ENCODE measurements around the gene KCNJ15. TPM values are rescaled to one million over a fixed set of nuclear protein-coding genes. Genes with fewer than 3 reads are reported as not detected.

The KCNJ15 gene
- polyA plus RNA-seq, 2 of the 4 experiments (the other 2 are of a cell fraction): 0.19 to 0.30 TPM

DNA sequence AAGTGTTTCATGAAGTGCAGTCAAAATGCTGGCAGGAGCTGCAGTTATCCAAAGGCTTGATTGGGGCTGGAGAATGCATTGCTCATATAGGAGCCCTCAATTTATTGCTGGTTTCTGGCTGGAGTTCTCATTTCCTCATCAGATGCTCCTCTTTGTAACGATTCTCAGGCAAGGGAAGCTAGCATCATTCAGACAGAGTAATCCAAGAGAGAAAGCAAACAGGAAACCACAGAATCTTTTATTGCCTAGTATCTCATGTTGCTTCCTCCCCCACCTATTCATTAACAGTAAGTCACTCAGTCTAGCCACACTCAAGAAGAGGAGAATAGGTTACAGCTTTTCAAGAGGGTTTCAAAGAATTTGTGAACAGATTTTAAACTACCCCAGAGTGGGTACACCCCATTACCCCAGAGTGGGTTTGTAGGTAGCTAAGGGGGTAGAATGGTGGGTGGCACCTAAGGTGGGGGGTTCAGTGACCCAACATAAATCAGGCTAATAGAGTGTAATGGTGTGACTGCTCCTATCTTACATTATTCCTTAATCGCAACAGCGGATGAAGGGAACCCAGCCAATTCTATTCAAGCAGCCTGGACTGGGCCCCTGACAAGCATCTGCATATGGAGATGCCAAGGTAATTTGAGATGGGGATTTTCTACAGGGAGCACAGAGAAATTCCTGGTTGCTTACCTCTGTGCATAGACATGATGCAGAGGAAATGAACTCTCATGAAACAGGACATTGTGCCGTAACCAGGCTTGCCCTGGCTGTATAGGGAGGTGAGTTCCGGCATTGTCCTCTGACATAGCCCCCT, 67.1 kb downstream of the KCNJ15 start:
- CTCF ChIA-PET: interaction anchor here (1.2 to 1.5 kb wide), 2 partner anchors 29 to 407 kb away, joined by 4 read pairs; no protein-coding TSS in a partner anchor
- no peak for FAIRE-seq
- TF ChIP-seq HEYL (CRISPR knock-in tag; IDR thresholded peaks at IDR 0.05) (no peak), EHMT2 (IDR thresholded peaks at IDR 0.05; ENCODE audit: low read depth) (no peak), HOXB5 (CRISPR knock-in tag; IDR thresholded peaks at IDR 0.05) (no peak), POLR2AphosphoS2 (conservative IDR thresholded peaks at IDR 0.05; ENCODE audit: low read length) (no peak), KDM5A (IDR thresholded peaks at IDR 0.05) (no peak), FOXS1 (CRISPR knock-in tag; IDR thresholded peaks at IDR 0.05) (no peak), FOSL2 (IDR thresholded peaks at IDR 0.05) (no peak), FOSL2 (CRISPR knock-in tag; IDR thresholded peaks at IDR 0.05) (no peak), HDAC2 (IDR thresholded peaks at IDR 0.05) (no peak), FOSB (CRISPR knock-in tag; IDR thresholded peaks at IDR 0.05) (no peak), MAFK (IDR thresholded peaks at IDR 0.05; ENCODE audit: partially characterized antibody) (no peak), ZFP36 (IDR thresholded peaks at IDR 0.05; ENCODE audit: borderline replicate concordance, partially characterized antibody) (no peak), NFE2L2 (conservative IDR thresholded peaks at IDR 0.05; ENCODE audit: low read length) (no peak), PHF8 (IDR thresholded peaks at IDR 0.05; ENCODE audit: borderline replicate concordance, low read depth) (no peak), SMC3 (IDR thresholded peaks at IDR 0.05) (no peak), CHD4 (IDR thresholded peaks at IDR 0.05; ENCODE audit: borderline replicate concordance) (no peak)
- TF ChIP-seq, protein P1, sequence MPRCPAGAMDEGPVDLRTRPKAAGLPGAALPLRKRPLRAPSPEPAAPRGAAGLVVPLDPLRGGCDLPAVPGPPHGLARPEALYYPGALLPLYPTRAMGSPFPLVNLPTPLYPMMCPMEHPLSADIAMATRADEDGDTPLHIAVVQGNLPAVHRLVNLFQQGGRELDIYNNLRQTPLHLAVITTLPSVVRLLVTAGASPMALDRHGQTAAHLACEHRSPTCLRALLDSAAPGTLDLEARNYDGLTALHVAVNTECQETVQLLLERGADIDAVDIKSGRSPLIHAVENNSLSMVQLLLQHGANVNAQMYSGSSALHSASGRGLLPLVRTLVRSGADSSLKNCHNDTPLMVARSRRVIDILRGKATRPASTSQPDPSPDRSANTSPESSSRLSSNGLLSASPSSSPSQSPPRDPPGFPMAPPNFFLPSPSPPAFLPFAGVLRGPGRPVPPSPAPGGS (IDR thresholded peaks at IDR 0.05): no peak
- TF ChIP-seq, protein P2, sequence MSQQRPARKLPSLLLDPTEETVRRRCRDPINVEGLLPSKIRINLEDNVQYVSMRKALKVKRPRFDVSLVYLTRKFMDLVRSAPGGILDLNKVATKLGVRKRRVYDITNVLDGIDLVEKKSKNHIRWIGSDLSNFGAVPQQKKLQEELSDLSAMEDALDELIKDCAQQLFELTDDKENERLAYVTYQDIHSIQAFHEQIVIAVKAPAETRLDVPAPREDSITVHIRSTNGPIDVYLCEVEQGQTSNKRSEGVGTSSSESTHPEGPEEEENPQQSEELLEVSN (IDR thresholded peaks at IDR 0.05; ENCODE audit: borderline replicate concordance, low read depth): no peak
- TF ChIP-seq, protein P3, sequence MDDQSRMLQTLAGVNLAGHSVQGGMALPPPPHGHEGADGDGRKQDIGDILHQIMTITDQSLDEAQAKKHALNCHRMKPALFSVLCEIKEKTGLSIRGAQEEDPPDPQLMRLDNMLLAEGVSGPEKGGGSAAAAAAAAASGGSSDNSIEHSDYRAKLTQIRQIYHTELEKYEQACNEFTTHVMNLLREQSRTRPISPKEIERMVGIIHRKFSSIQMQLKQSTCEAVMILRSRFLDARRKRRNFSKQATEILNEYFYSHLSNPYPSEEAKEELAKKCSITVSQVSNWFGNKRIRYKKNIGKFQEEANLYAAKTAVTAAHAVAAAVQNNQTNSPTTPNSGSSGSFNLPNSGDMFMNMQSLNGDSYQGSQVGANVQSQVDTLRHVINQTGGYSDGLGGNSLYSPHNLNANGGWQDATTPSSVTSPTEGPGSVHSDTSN (IDR thresholded peaks at IDR 0.05): no peak
- TF ChIP-seq, protein P4, sequence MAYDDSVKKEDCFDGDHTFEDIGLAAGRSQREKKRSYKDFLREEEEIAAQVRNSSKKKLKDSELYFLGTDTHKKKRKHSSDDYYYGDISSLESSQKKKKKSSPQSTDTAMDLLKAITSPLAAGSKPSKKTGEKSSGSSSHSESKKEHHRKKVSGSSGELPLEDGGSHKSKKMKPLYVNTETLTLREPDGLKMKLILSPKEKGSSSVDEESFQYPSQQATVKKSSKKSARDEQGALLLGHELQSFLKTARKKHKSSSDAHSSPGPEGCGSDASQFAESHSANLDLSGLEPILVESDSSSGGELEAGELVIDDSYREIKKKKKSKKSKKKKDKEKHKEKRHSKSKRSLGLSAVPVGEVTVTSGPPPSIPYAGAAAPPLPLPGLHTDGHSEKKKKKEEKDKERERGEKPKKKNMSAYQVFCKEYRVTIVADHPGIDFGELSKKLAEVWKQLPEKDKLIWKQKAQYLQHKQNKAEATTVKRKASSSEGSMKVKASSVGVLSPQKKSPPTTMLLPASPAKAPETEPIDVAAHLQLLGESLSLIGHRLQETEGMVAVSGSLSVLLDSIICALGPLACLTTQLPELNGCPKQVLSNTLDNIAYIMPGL (CRISPR knock-in tag; IDR thresholded peaks at IDR 0.05; ENCODE audit: borderline replicate concordance): no peak
- TF ChIP-seq, protein P5, sequence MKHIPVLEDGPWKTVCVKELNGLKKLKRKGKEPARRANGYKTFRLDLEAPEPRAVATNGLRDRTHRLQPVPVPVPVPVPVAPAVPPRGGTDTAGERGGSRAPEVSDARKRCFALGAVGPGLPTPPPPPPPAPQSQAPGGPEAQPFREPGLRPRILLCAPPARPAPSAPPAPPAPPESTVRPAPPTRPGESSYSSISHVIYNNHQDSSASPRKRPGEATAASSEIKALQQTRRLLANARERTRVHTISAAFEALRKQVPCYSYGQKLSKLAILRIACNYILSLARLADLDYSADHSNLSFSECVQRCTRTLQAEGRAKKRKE (CRISPR knock-in tag; IDR thresholded peaks at IDR 0.05; ENCODE audit: low read depth): no peak
- H3K9me3 ChIP-seq: no peaks in the 10 kb centered on the region
- H3K4me3 ChIP-seq: no peak overlapping the region
- peak in 1 of 2 experiments; percentile 39 for DNase-seq (ENCODE audit: low read depth in 1 of 2, low spot score in 1 of 2)
- H3K4me2 ChIP-seq: peak overlapping the region; percentile 34; the same call in 2 of the 3 replicates
- ATAC-seq: peak in 1 of 2 experiments; percentile 30; a peak in 1 of 6 replicates
- peak overlapping the region; percentile 61 to 73 for H3K27ac ChIP-seq
- peaks cover 22% of the 10 kb centered on the region; the same call in 2 of the 3 replicates for H3K4me1 ChIP-seq
- POLR2A ChIA-PET: interaction anchor here (0.8 to 1.3 kb wide), 3 partner anchors 17 to 46 kb away, joined by 4 to 8 read pairs (median 7); no protein-coding TSS in a partner anchor
- WGBS (ENCODE audit: missing lambda C conversion rate): 46% methylated on average over 5 of the region's 5 CpGs
